A673 (cell line): ENCODE data around the gene POLR1H. TPM values are rescaled to one million over a fixed set of nuclear protein-coding genes. Genes with fewer than 3 reads are reported as not detected.

Experiments
- BruUV-seq: library from RNA; stranded (reverse); fragments of 400-500 nt; replicated peaks from 2 replicates; lab custom pipeline; 2021; lab: Mats Ljungman, UMichigan
- CTCF ChIA-PET: fragments of 300-600 bp; sonication (Branson Sonifier 250); formaldehyde crosslinking; loops from one replicate; lab custom pipeline; 2022; ENCODE audit warnings: antibody characterized with exemption; lab: Charles Lee
- POLR2A ChIA-PET: fragments of 300-600 bp; sonication (Branson Sonifier 250); formaldehyde crosslinking; loops from one replicate; lab custom pipeline; 2022; ENCODE audit warnings: antibody characterized with exemption; ENCODE audit not compliant: low non-redundant PET; lab: Charles Lee
- DNase-seq: peaks from one replicate; pipeline ENCODE4 v3.0.0-alpha.2; 2015; ENCODE audit warnings: low spot score
- H3K27ac ChIP-seq: fragments of 200-600 bp; sonication (generic); 2 replicates; pipeline ENCODE4 v1.5.1; 2016; ENCODE audit warnings: mixed run types, low read depth, mild to moderate bottlenecking, mixed read lengths, antibody characterized with exemption, low read length; ENCODE audit not compliant: poor library complexity, severe bottlenecking
- H3K27me3 ChIP-seq: fragments of 200-600 bp; sonication (generic); replicated peaks from 2 replicates; pipeline ENCODE4 v1.6.1; 2017; ENCODE audit warnings: mixed run types, low read depth, mild to moderate bottlenecking, mixed read lengths, antibody characterized with exemption, low read length; ENCODE audit not compliant: insufficient read depth, poor library complexity
- H3K36me3 ChIP-seq: fragments of 200-600 bp; sonication (generic); 2 replicates; pipeline ENCODE4 v1.6.1; 2016; ENCODE audit warnings: mixed run types, mild to moderate bottlenecking, mixed read lengths, antibody characterized with exemption, low read length; ENCODE audit not compliant: insufficient read depth, poor library complexity, severe bottlenecking
- H3K4me1 ChIP-seq: fragments of 200-600 bp; sonication (generic); 2 replicates; pipeline ENCODE4 v1.6.1; 2017; ENCODE audit warnings: mixed run types, mild to moderate bottlenecking, mixed read lengths, antibody characterized with exemption, low read length; ENCODE audit not compliant: insufficient read depth, poor library complexity, severe bottlenecking
- H3K4me3 ChIP-seq: fragments of 200-600 bp; sonication (generic); 2 replicates; pipeline ENCODE4 v1.5.1; 2016; ENCODE audit warnings: low read depth, mixed run types, mild to moderate bottlenecking, mixed read lengths, low read length; ENCODE audit not compliant: poor library complexity, severe bottlenecking
- H3K9me3 ChIP-seq: fragments of 200-600 bp; sonication (generic); 2 replicates; pipeline ENCODE4 v1.6.1; 2016; ENCODE audit warnings: mixed run types, low read depth, mild to moderate bottlenecking, mixed read lengths, antibody characterized with exemption, low read length; ENCODE audit not compliant: poor library complexity, severe bottlenecking
- CTCF ChIP-seq: fragments of 300-800, 200-600 bp; sonication (generic); conservative IDR thresholded peaks from 2 replicates; pipeline ENCODE4 v1.5.1; 2017; ENCODE audit warnings: low read depth, mild to moderate bottlenecking, antibody characterized with exemption, low read length, moderate library complexity, mixed read lengths
- EZH2 ChIP-seq: fragments of 200-600 bp; sonication (generic); IDR thresholded peaks from 2 replicates; pipeline ENCODE4 v1.6.1; 2017; ENCODE audit warnings: borderline replicate concordance, low read depth, mild to moderate bottlenecking, mixed read lengths, antibody characterized with exemption, low read length; ENCODE audit not compliant: poor library complexity, severe bottlenecking
- intact Hi-C: fragments of 100-400 bp; cut with micrococcal nuclease; formaldehyde crosslinking; loops from one replicate; pipeline ENCODE4 v1.10.0; 2022; ENCODE audit not compliant: unreplicated experiment
- total RNA-seq: library from RNA; stranded (reverse); gene quantifications from 2 replicates; pipeline ENCODE4 v1.2.3, GENCODE V29; 2021

The POLR1H gene
- total RNA-seq, 1 experiment from 2014 or later, result 30.9 TPM

GRCh38 chr6:30055513-30055912, 5.6 kb upstream of the POLR1H start:
- Histone ChIP-seq H3K27ac (no peak overlapping the region), H3K4me3 (no peak overlapping the region), H3K36me3 (no peaks in the 10 kb centered on the region), H3K9me3 (no peaks in the 10 kb centered on the region), H3K4me1 (peaks cover 9% of the 10 kb centered on the region), H3K27me3 (no peaks in the 10 kb centered on the region)
- TF ChIP-seq EZH2, result no peak
- no peak for TF ChIP-seq CTCF
- ChIA-PET CTCF (no interaction called here), POLR2A (no interaction called here)
- BruUV-seq, result no TSS peak
- no peak for DNase-seq
- intact Hi-C loops, result no loop called here

- peak; percentile 37 for DNase-seq
- POLR2A ChIA-PET, result no interaction called here
- TSS peak; percentile 85 for BruUV-seq
- H3K4me3 ChIP-seq, result peak overlapping the region; percentile 90
- H3K27me3 ChIP-seq, result no peaks in the 10 kb centered on the region
- intact Hi-C loops, result no loop called here
- TF ChIP-seq EZH2 (no peak), CTCF (no peak)
- H3K9me3 ChIP-seq, result no peaks in the 10 kb centered on the region
- H3K4me1 ChIP-seq, result peaks cover 15% of the 10 kb centered on the region
- H3K27ac ChIP-seq, result peak overlapping the region; percentile 85
- H3K36me3 ChIP-seq, result peaks cover 8% of the 10 kb centered on the region
- CTCF ChIA-PET, result interaction anchor here (0.7 to 1.0 kb wide), 2 partner anchors 13 to 43 kb away, joined by 3 read pairs; no protein-coding TSS in a partner anchor
Measured at GRCh38 chr6:30060606-30061091, 416 bp upstream of the POLR1H start.

- Histone ChIP-seq H3K9me3 (no peaks in the 10 kb centered on the region), H3K4me3 (peak overlapping the region; percentile 90), H3K27me3 (no peaks in the 10 kb centered on the region), H3K36me3 (peaks cover 8% of the 10 kb centered on the region), H3K4me1 (peaks cover 21% of the 10 kb centered on the region), H3K27ac (peak overlapping the region; percentile 85)
- no peak for DNase-seq
- BruUV-seq, result TSS peak; percentile 64
- ChIA-PET CTCF (no interaction called here), POLR2A (no interaction called here)
- intact Hi-C loops, result no loop called here
- TF ChIP-seq EZH2 (no peak), CTCF (no peak)
Measured at GRCh38 chr6:30061858-30062458, 893 bp downstream of the POLR1H start.
